Aorta (tissue), 5 donors: ENCODE measurements around the gene NUPR2. TPM values are rescaled to one million over a fixed set of nuclear protein-coding genes. Genes with fewer than 3 reads are reported as not detected.
"Not testable (repeated sequence)": the region's sequence is repeated elsewhere in the genome, so short reads cannot be mapped to it uniquely, and the experiment has no call there.

Source experiments
- ATAC-seq: fragments of 200-7000 bp; cut with Tn5 transposase; one replicate; pipeline ENCODE4 v1.9.1; 2022; ENCODE audit warnings: moderate library complexity; ENCODE audit not compliant: low FRiP score
- DNase-seq, 2 donors: peaks; one replicate each; pipeline ENCODE4 v3.0.0-alpha.2; 2020
- H3K27ac ChIP-seq, 2 donors: one replicate each; pipeline ENCODE4 v1.5.1; 2013; ENCODE audit warnings: low read length in 2 of 2, mild to moderate bottlenecking in 2 of 2, moderate library complexity in 2 of 2, control low read depth in 1 of 2, inconsistent platforms in 1 of 2, low read depth in 1 of 2
- H3K27me3 ChIP-seq, 2 donors: one replicate each; pipeline ENCODE4 v1.6.1; 2013; ENCODE audit warnings: control low read depth in 1 of 2, low read length in 1 of 2, mild to moderate bottlenecking in 1 of 2, moderate library complexity in 1 of 2; ENCODE audit not compliant: insufficient read depth in 2 of 2, control insufficient read depth in 1 of 2
- H3K36me3 ChIP-seq, 2 donors: one replicate each; pipeline ENCODE4 v1.6.1; 2013; ENCODE audit warnings: control low read depth in 1 of 2, low read length in 1 of 2, mild to moderate bottlenecking in 1 of 2; ENCODE audit not compliant: insufficient read depth in 2 of 2, control insufficient read depth in 1 of 2
- H3K4me1 ChIP-seq, 2 donors: one replicate each; pipeline ENCODE4 v1.6.1; 2013; ENCODE audit warnings: low read length in 2 of 2, control low read depth in 1 of 2, mild to moderate bottlenecking in 1 of 2, moderate library complexity in 1 of 2; ENCODE audit not compliant: insufficient read depth in 2 of 2, control insufficient read depth in 1 of 2
- H3K4me3 ChIP-seq, 2 donors: one replicate each; pipeline ENCODE4 v1.5.1; 2013; ENCODE audit warnings: low read length in 2 of 2, control low read depth in 1 of 2, mild to moderate bottlenecking in 1 of 2
- H3K9me3 ChIP-seq: one replicate; pipeline ENCODE4 v1.6.1; 2013; ENCODE audit warnings: mild to moderate bottlenecking, low read length; ENCODE audit not compliant: control insufficient read depth
- WGBS, 2 donors: extraction: QIAGEN DNeasy Blood & Tissue Kit; methylation state at CpG; one replicate each; pipeline ENCODE4 v1.1.7; 2013; 5-methylcytosine and 5-hydroxymethylcytosine counted together
- intact Hi-C, 2 donors: fragments of 100-400 bp; cut with DNase I; formaldehyde crosslinking; loops; one replicate each; pipeline versions ENCODE4 v1.14.2 to v1.15.0; 2022
- polyA plus RNA-seq, 2 donors: library from polyadenylated mRNA; stranded (reverse); fragments of 200-250 nt; gene quantifications; one replicate each; pipeline ENCODE4 v1.2.3, GENCODE V29; 2013
- total RNA-seq, 2 donors: library from RNA; stranded (reverse); fragmentation: NEBNext Ultra II Directional; extraction: Animal tissue kit (Norgen Biotek cat#: 25700); gene quantifications; one replicate each; pipeline ENCODE4 v1.2.1, GENCODE V29; 2021
- donor health status: healthy with polysubstance abuse.
- donor health status: Bipolar disorder and iron deficiency.
- donor health status: DM: no; HTN: no; CAD: no.
- donor health status: DM: no; HTN: no; CAD: no.
- donor health status: DM: yes; HTN: yes; CAD: no.

The NUPR2 gene
- total and polyA plus RNA-seq, 4 donors = 0.62 to 3.3 (median 1.2) TPM

DNA sequence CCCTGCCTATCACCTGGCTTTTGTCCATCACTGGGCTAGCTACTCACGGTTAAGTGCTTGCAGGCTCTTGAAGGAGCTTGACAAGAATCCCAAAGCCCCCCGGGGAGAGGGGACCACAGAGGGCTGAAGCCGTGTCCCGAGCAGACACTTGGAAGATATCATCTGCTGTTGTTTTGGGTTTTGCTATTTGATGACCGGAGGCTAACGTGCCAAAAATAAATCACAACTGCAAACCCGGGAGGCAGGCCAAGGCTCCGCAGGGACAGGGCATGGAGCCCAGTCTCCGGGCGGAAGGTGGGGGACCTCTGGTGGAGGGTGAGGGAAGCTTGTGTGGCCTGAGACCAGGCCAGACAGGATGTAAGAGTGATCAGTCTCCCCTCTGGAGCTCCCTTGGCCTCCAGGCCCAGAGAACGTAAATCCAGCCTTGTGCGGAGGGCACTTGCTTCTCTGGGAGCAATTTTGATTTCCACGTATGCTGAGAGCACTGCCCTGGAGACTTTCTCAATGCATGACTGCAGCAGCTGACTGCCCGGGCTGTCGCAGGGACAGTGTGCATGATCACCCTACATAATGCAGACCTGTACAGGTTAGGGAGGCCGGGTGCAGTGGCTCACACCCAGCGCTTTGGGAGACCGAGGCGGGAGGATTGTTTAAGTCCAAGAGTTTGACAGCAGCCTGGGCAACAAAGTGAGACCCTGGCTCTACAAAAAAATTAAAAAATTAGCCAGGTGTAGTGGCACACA is 23.3 kb downstream of the NUPR2 start, which contains the start of gene PHKG1:
Gene PHKG1, minus strand, starts transcription at position 164 of the 743 bp plus-strand sequence. CDS start 4,011 bp downstream, outside the sequence.
- WGBS, 2 donors = 21 to 23% methylated on average over 19 of the region's 19 CpGs
- Histone ChIP-seq H3K4me3 (no peak within 1 kb of the TSS), H3K27me3 (no peaks in the 10 kb centered on the region), H3K36me3 (no peaks in the 10 kb centered on the region), H3K9me3 (no peaks in the 10 kb centered on the region), H3K27ac (peak within 1 kb of the TSS; percentile 97 to 99), H3K4me1 (no peaks in the 10 kb centered on the region)
- ATAC-seq (peak; percentile 89), DNase-seq (peak; percentile 88 to 94)
- intact Hi-C loops = no loop called here

DNA sequence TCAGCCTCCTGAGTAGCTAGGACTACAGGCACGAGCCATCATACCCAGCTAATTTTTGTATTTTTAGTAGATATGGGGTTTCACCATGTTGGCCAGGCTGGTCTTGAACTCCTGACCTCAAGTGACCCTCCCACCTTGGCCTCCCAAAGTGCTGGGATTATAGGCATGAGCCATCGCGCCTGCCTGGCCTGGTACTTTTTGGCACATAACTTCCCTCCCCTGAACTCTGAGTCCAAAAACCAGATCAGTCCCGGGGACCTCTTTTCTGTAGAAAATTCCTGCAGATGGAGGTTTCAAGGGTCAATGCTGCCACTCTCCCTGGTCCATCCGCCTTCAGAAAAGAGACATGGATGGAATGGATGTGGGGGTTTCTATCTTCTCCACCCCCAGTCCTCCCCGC is 23.8 kb downstream of the NUPR2 start:
- H3K27me3 ChIP-seq, H3K9me3 ChIP-seq, intact Hi-C loops, H3K4me3 ChIP-seq, H3K36me3 ChIP-seq, DNase-seq, H3K4me1 ChIP-seq: not testable (repeated sequence)
- H3K27ac ChIP-seq = peak overlapping the region; percentile 10 to 97
- 6% methylated on average over 6 of the region's 6 CpGs for WGBS, 2 donors
- ATAC-seq = peak; percentile 20

DNA sequence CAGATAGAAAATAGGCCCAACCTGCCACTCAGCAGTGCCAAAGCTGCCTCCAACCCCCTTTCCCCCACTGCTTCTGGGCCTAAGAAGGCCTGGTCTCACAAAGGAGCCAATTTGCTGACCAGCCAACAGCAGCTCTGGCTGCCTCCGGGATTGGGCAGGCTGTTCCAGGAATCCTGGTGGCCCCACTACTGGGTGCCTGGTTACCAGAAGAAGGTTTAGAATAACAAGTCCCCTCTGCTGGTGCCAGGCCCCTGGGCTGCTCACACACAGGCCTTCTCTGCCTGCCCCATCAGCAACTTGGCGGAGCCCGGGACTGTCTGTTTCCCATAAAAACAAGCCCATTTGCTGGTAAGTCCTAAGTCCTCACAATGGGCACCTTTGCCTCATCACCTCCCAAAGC is 24.6 kb downstream of the NUPR2 start:
- peak overlapping the region; percentile 97 to 99 for H3K27ac ChIP-seq
- WGBS, 2 donors = 4 to 9% methylated on average over 3 of the region's 3 CpGs
- DNase-seq (peak; percentile 87 to 89), ATAC-seq (peak; percentile 83)
- H3K27me3 ChIP-seq = no peaks in the 10 kb centered on the region
- no peaks in the 10 kb centered on the region for H3K9me3 ChIP-seq
- H3K36me3 ChIP-seq = peaks cover 0 to 2% of the 10 kb centered on the region in 2 donors
- no peaks in the 10 kb centered on the region for H3K4me1 ChIP-seq
- H3K4me3 ChIP-seq = no peak overlapping the region
- intact Hi-C loops = no loop called here

DNA sequence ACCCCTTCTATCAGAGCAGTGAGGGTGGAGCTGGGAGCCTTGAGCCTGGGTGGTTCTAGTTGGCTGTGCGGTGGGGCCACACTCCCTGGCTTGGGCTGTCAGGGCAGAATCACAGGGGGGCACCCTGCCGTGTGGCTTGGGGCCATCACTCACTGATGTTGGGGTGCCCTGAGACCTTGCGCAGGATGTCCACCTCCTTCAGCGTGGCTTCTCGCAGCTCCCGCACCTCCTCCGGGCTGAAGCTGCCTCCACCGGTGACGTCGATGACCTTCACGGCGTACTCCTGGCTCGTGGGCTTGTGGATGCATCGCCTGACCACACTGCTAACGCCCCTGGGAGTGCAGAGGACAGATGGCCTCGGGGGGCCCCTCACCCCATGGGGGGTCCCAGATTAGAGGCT is 28.8 kb downstream of the NUPR2 start:
- peak in 1 of 2 donors; percentile 68 for DNase-seq
- no peaks in the 10 kb centered on the region for H3K4me1 ChIP-seq
- intact Hi-C loops = no loop called here
- ATAC-seq = no peak
- H3K27me3 ChIP-seq = no peaks in the 10 kb centered on the region
- no peak overlapping the region for H3K4me3 ChIP-seq
- 92 to 94% methylated on average over 16 of the region's 16 CpGs for WGBS, 2 donors
- peaks cover 0 to 2% of the 10 kb centered on the region in 2 donors for H3K36me3 ChIP-seq
- no peaks in the 10 kb centered on the region for H3K9me3 ChIP-seq
- no peak overlapping the region for H3K27ac ChIP-seq

DNA sequence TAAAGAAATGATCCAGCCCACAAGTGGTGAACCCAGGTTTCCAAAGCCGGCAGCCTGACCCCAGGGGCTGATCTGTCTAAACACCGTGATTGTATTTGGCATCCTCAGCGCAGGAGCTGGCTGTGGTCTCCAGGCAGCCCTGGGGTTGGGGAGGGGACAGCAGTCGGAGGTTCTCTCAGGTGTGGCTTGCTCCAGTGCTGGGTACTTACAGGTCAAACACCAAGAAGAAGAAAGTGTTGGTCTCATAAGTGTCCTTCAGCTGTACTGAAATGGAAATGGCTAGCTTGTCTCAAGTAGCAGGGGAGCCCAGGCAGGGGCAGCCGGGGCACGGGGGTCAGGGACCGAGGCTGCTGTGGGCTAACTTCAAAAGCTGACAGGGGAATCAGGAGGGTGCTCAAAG is 29.5 kb downstream of the NUPR2 start:
- H3K36me3 ChIP-seq = peaks cover 0 to 2% of the 10 kb centered on the region in 2 donors

DNA sequence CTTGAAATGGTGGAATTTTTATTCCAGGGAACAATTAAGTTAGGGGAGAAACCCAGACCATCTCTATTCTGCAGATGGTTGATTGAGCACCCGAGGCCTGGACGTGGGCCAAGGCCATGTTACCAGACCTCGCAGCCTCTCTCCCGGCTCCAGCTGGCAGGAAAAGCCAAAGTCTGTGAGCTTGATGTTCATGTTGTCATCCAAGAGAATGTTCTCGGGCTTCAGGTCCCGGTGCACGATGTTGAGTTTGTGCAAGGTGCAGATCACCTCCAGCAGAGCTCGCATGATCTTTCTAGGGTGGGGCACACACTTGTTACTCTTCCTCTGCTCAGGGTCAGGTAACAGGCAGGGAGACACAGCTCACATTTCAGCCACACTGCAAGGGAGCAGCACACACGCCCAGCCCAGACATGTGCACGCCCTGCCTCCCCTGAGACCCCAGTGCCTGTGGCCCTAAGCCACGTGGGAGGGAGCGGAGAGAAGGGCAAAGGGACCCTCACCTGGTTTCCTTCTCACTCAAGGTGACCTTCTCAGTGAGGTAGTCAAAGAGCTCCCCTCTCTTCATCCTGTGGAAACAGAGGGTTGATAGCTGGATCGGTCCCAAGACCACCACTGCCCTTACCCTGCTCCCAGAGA is 32.9 kb downstream of the NUPR2 start:
- intact Hi-C loops = no loop called here
- H3K36me3 ChIP-seq = peaks cover 0 to 2% of the 10 kb centered on the region in 2 donors
- WGBS, 2 donors = 26 to 29% methylated on average over 13 of the region's 13 CpGs
- no peaks in the 10 kb centered on the region for H3K27me3 ChIP-seq
- ATAC-seq = no peak
- peak in 1 of 2 donors; percentile 78 for DNase-seq
- H3K4me1 ChIP-seq = no peaks in the 10 kb centered on the region
- H3K27ac ChIP-seq = peak overlapping the region in 1 of 2 donors; percentile 60
- H3K4me3 ChIP-seq = no peak overlapping the region
- no peaks in the 10 kb centered on the region for H3K9me3 ChIP-seq

More for the DNA sequence above, 29.5 kb downstream of the NUPR2 start:
- no peaks in the 10 kb centered on the region for H3K27me3 ChIP-seq
- 94 to 96% methylated on average over 7 of the region's 7 CpGs for WGBS, 2 donors
- H3K4me3 ChIP-seq = no peak overlapping the region
- DNase-seq = peak in 1 of 2 donors; percentile 45
- H3K27ac ChIP-seq = no peak overlapping the region
- H3K9me3 ChIP-seq = no peaks in the 10 kb centered on the region
- intact Hi-C loops = no loop called here
- H3K4me1 ChIP-seq = no peaks in the 10 kb centered on the region
- ATAC-seq = no peak

DNA sequence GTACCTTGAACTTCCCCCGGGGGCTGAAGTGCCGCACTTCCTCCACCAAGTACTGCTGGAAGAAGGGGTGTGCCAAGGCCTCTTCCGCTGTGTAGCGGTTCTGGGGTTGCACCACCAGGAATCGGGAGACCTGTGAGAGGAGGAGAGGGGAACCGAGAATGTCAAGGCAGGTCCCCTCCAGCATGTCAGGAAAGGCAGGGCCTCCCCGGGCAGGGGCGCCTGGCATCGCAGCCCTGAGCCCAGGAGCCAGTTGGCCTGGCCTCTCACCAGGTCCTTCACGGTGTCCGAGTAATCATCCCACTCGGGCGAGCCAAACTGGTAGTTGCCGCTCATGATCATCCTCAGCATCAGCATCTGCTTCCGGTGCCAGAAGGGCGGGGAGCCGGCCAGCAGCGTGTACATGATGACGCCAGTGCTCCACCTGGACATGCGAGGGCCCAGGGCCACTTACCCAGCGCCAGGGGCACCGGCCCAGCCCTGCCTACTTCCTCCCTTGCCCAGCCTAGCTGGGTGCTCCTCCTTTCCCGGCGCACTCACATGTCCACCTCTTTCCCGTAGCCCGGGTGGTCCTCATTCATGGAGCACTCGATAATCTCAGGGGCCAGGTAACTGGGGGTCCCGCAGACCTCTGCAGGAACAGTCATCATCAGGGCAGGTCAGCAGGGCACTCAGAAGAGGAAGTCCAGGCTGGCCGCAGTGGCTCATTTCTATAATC is 34.4 kb downstream of the NUPR2 start:
- no peak for ATAC-seq
- H3K4me1 ChIP-seq = no peaks in the 10 kb centered on the region
- WGBS, 2 donors = 93 to 95% methylated on average over 25 to 29 of the region's 29 CpGs
- no peak overlapping the region for H3K27ac ChIP-seq
- intact Hi-C loops = no loop called here
- H3K36me3 ChIP-seq = no peaks in the 10 kb centered on the region
- no peaks in the 10 kb centered on the region for H3K9me3 ChIP-seq
- DNase-seq = peak in 1 of 2 donors; percentile 62
- no peak overlapping the region for H3K4me3 ChIP-seq
- H3K27me3 ChIP-seq = no peaks in the 10 kb centered on the region

DNA sequence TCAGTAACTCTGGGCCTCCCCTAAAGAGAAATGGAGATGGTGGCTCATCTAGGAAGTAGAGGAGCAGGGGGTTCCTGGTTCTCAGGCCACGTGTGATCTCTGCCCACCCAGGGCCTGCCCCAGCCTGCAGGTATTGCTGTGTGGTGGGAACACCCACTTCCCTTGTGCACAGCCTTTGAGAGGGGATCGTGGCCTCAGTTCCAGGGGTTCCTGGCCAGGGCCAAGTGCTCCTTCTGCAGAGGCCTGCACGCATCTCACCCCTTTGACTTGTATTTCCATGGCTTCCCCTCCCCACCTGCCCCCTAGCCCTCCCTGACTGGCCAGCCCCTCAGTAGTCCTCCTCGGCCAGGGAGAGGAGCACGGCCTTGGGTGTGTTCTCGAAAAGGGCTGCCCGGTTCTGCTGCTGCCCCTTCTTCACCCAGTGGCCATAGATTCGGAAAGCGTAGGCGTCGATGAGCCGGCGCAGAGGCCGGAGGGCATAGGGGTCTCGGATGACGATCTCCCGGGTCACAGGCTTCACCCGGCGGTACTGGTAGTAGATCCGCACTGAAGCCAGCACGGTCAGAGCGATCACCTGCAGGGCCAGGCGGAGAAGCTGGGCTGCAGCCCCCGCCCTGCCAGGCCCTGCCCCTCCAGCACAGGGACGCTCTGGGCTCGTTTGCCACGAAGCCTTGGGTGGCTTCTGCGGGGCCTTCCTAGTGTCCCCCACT is 35.3 kb downstream of the NUPR2 start:
- H3K4me3 ChIP-seq, H3K9me3 ChIP-seq, ATAC-seq, H3K27me3 ChIP-seq, H3K4me1 ChIP-seq, H3K36me3 ChIP-seq, intact Hi-C loops: not testable (repeated sequence)
- DNase-seq = peak in 1 of 2 donors; percentile 60
- 92 to 95% methylated on average over 28 of the region's 28 CpGs for WGBS, 2 donors
- peak overlapping the region; percentile 7 to 59 for H3K27ac ChIP-seq
